GM19035 (cell line): ENCODE results near the gene ATAD3A.
A peak's percentile ranks its signal among the peaks of the same experiment; 100 is the strongest.
"Not testable (repeated sequence)": the region's sequence is repeated elsewhere in the genome, so short reads cannot be mapped to it uniquely, and the experiment has no call there.

Source experiments
- ATAC-seq: cut with Tn5 transposase; IDR thresholded peaks from one replicate; pipeline ENCODE4 v1.9.1; 2021; ENCODE audit not compliant: unreplicated experiment

Gene ATAD3A

GRCh38 chr1:1511533-1512285 lies at the start of gene ATAD3A:
Gene ATAD3A (plus strand): TSS chr1:1512162. CDS start chr1:1512269, 107 bp downstream.
- ATAC-seq, result peak; percentile 88

DNA sequence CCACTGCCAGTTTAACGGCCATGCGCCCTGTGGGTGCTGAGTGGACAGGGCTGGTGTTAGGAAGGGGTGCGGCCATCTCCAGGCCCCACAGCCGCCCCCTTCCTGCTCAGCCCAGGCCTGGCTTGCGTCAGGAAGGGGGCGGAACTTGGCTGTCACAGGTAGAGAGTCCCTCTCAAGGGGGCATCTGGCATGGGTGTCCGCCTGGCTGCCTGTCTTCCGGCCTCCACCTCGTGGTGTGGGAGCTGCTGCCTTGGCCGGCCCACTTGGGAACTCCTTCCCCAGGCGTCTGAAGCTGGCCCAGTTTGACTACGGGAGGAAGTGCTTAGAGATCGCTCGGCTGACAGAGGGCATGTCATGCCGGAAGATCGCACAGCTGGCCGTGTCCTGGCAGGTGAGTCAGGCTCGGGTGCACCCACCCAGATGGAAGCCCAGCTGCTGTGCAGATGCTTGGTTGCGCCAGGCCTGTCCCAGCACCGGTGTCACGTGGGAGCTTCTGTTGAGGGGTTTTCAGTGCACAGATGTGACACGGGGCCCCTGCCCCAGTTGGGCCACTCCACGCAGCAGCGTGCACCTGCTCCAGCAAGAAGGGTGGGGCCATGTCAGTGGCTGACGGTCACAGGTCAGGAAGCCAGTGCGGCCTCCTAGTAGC lies 49.5 kb upstream of the ATAD3A start:
- ATAC-seq, result no peak

- ATAC-seq, result no peak
These were observed 48.6 kb upstream of the ATAD3A start for GRCh38 chr1:1463312-1463711.

DNA sequence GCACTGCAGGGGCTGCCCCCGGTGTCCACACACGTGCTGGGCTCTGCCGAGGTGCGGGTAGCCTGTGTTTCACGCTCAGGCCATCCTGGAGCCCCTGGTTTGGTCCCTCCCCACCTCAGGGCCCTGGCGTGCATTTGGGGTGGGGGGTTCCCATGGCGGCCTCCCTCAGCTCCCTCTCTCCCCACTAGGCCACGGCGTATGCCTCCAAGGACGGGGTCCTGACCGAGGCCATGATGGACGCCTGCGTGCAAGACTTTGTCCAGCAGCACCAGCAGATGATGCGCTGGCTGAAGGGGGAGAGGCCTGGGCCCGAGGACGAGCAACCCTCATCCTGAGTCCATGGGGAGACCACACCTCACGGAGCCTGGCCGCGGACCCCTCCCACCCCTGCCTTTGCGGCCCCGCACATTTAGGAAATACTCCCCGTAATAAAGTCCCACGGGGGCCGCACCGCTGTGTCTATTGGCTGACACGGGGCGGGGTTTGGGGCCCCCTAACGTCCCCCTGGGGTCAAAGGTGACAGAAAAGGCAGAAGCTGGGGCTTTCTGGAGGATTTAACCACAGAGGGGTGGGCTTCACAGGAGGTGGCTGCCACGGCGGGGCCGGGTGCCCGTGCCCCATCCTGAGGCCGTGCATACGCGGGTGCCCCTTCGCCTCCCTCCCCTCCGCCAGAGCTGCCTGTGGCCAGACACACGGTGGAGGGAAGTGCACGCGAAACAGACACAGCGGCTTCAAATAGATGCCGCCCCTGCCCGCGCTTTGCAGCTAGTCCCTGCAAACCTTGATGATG lies 43.6 kb upstream of the ATAD3A start:
- ATAC-seq, result not testable (repeated sequence)

DNA sequence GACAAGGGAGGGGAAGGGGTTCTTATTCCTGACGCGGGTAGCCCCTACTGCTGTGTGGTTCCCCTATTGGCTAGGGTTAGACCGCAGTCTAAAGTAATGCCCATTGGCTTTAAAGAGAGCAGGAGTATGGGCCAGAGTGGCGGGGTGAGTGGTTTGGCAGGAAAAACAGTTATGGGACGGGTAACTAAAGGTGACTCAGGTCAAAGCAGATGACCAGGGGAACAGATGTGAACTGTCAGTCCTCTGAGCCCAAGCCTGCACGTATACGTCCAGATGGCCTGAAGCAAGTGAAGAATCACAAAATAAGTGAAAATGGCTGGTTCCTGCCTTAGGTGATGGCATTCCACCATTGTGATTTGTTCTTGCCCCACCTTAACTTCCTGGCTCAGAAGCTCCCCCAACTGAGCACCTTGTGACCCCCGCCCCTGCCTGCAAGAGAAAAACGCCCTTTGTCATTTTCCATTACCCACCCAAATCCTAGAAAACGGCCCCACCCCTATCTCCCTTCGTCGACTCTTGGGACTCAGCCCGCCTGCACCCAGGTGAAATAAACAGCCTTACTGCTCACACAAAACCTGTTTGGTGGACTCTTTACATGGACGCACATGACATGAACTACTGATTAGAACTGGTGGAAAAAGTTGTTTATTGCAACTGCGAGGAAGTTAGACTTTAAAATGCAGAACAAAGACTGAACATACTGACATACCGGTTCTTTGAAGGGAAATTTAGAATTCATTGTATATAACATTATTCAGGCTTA lies 41.2 kb upstream of the ATAD3A start:
- ATAC-seq, result no peak

DNA sequence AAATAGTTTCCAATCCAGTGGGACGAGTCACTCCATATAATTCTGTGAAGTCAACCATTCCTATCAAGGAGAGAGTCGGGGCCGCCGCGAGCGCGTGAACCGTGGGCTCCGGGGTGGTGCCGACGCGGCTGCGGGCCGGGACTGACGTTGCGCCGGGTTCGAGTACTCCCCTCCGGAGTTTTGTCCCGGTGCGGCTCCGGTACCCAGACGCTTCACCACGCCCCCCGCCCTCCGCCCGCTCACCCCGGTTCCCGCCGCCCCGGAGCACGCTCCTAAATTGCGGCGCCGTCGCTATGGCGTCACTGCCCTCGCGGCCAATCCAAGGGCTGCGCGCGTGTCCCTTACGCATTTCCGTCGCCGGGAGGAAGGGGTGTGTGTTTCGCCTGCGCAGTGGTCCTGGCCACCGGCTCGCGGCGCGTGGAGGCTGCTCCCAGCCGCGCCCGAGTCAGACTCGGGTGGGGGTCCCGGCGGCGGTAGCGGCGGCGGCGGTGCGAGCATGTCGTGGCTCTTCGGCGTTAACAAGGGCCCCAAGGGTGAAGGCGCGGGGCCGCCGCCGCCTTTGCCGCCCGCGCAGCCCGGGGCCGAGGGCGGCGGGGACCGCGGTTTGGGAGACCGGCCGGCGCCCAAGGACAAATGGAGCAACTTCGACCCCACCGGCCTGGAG lies 40.4 kb upstream of the ATAD3A start, which contains the start of gene ATAD3B:
Gene ATAD3B, plus strand, starts transcription at position 377 of the 664 bp plus-strand sequence. Its CDS starts 120 bp downstream, at position 497.
- ATAC-seq, result peak; percentile 93

GRCh38 chr1:1472053-1472876 lies 39.7 kb upstream of the ATAD3A start:
- ATAC-seq, result peak; percentile 13

- not testable (repeated sequence) for ATAC-seq
These were observed 36.0 kb upstream of the ATAD3A start for GRCh38 chr1:1476011-1476410.

DNA sequence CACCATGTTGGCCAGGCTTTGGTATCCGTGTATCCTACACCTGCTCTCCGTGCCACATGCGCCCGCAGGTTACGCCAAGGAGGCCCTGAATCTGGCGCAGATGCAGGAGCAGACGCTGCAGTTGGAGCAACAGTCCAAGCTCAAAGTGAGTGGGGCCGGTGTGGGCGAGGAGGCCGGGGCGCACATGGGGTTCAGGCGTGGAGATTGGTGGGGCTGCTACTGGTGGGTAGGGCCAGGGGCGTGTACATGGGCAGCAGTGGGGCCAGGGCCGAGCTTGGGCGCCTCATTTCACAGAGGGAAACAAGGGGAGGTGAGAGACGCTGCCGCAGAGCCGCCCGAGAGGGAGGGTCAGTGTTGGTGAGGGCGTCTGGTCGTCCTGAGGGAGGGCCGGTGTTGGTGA lies 34.8 kb upstream of the ATAD3A start:
- no peak for ATAC-seq

DNA sequence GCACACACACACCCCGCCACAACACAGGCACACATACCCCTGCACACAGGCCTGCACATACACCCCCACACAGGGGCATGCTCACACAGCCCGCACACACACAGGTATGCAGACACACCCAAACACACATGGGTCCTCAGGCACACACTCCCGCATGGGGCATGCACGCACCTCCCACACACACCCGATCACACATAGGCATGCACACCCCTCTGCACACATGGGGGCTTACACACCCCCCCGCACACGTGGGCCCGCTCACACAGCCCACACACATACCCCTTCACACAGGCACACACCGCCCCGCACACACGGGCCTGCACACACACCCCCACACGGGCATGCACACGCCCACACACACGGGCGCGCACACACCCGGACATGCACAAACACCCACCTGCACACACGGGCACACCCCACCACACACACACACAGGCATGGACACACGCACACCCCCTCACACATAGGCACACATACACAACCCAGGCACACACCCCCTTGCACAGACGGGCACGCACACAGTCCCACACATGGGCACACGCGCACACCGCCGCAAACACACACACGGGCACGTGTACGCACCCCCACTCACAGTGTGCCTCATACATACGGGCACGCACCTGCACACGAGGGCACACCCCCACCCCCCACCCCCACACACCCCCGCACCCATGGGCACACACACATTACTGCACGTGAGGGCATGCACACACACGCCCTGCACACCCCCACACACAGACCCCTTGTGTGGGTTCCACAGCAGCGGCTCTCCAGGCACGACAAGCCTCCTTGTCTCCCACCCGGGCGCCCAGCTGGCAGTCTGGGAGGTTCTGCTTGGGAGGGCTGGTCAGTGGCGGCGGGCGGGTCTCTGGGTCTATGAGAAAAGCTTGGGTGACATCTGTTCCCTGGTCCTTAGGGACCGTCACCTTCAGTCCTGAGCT lies 32.1 kb upstream of the ATAD3A start:
- ATAC-seq, result no peak

- ATAC-seq, result not testable (repeated sequence)
These were observed 31.5 kb upstream of the ATAD3A start for GRCh38 chr1:1480488-1480867.

GRCh38 chr1:1481811-1482210 lies 30.2 kb upstream of the ATAD3A start:
- ATAC-seq, result not testable (repeated sequence)

- no peak for ATAC-seq
These were observed 29.1 kb upstream of the ATAD3A start for GRCh38 chr1:1482856-1483255.

GRCh38 chr1:1483714-1484113 lies 28.2 kb upstream of the ATAD3A start:
- ATAC-seq, result no peak

GRCh38 chr1:1484976-1485750 lies 26.8 kb upstream of the ATAD3A start:
- not testable (repeated sequence) for ATAC-seq

DNA sequence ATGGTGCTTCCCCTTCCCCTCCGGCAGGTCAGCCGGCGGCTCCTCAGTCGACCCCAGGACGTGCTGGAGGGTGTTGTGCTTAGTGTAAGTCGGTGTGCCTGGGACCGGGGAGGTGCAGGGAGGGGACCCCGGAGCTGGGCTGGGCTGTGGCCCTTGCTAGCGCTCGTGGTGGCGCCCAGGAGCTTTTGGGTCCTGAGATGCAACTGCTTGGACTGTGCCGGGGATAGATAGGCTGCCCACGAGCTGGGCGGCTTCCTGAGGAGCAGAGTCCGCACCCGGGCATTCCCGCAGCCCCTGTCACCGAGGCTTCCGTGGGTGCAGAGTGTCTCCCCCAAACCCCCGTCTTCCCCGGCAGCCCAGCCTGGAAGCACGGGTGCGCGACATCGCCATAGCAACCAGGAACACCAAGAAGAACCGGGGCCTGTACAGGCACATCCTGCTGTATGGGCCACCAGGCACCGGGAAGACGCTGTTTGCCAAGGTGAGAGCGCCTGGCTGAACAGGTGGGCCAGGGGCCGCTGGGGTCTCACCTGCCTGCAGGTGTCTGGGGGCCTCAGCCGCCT lies 26.1 kb upstream of the ATAD3A start:
- ATAC-seq, result not testable (repeated sequence)

GRCh38 chr1:1487701-1488100 lies 24.3 kb upstream of the ATAD3A start:
- ATAC-seq, result no peak
